Panc1 (cell line): ENCODE measurements around the gene SPTBN1. TPM values are rescaled to one million over a fixed set of nuclear protein-coding genes. Genes with fewer than 3 reads are reported as not detected.

Experiments used
- ATAC-seq: fragments of 200-7000 bp; cut with Tn5 transposase; 2 replicates; pipeline ENCODE4 v1.9.1; 2020; ENCODE audit warnings: mild to moderate bottlenecking, moderate library complexity
- BruUV-seq: library from RNA; stranded (reverse); fragments of 400-500 nt; replicated peaks from 2 replicates; lab custom pipeline; 2021; lab: Mats Ljungman, UMichigan
- CTCF ChIA-PET: fragments of 300-600 bp; sonication (Branson Sonifier 250); formaldehyde crosslinking; loops from one replicate; lab custom pipeline; 2022; ENCODE audit warnings: antibody characterized with exemption; lab: Charles Lee
- POLR2A ChIA-PET: fragments of 300-600 bp; sonication (Branson Sonifier 250); formaldehyde crosslinking; loops from one replicate; lab custom pipeline; 2022; ENCODE audit warnings: antibody characterized with exemption; lab: Charles Lee
- DNase-seq: peaks from one replicate; pipeline ENCODE4 v3.0.0-alpha.2; 2010; ENCODE audit warnings: low read depth, low spot score
- H3K27ac ChIP-seq: 2 replicates; pipeline ENCODE4 v1.5.1; 2011; ENCODE audit warnings: mild to moderate bottlenecking, low read length, inconsistent platforms
- H3K27me3 ChIP-seq: fragments of 200-500 bp; sonication (Bioruptor generic); 2 replicates; pipeline ENCODE4 v1.6.0; 2014; ENCODE audit warnings: low read length, inconsistent platforms; ENCODE audit not compliant: control insufficient read depth, insufficient read depth
- H3K36me3 ChIP-seq: fragments of 200-500 bp; sonication (Bioruptor generic); 2 replicates; pipeline ENCODE4 v1.5.1; 2014; ENCODE audit warnings: inconsistent platforms, mild to moderate bottlenecking, low read length, moderate library complexity; ENCODE audit not compliant: control insufficient read depth, insufficient read depth
- H3K4me1 ChIP-seq: 2 replicates; pipeline ENCODE4 v1.5.1; 2011; ENCODE audit warnings: inconsistent platforms, mild to moderate bottlenecking, low read length, moderate library complexity; ENCODE audit not compliant: control insufficient read depth, insufficient read depth
- H3K4me3 ChIP-seq, 2 experiments: 2 replicates each; pipeline ENCODE4 v1.5.1; 2011 to 2012; ENCODE audit warnings: low read depth in 2 of 2, low read length in 2 of 2, mild to moderate bottlenecking in 2 of 2, inconsistent platforms in 1 of 2, moderate library complexity in 1 of 2
- H3K9me3 ChIP-seq: fragments of 200-500 bp; sonication (Bioruptor generic); 2 replicates; pipeline ENCODE4 v1.5.1; 2014; ENCODE audit warnings: low read depth, mild to moderate bottlenecking, inconsistent platforms, low read length, moderate library complexity; ENCODE audit not compliant: control insufficient read depth, insufficient read depth
- POLR2AphosphoS5 ChIP-seq: IDR thresholded peaks from 2 replicates; pipeline ENCODE4 v1.6.1; 2012; ENCODE audit warnings: mild to moderate bottlenecking, low read depth, low read length, moderate library complexity
- SIN3A ChIP-seq: IDR thresholded peaks from 2 replicates; pipeline ENCODE4 v1.6.1; 2012; ENCODE audit warnings: low read depth, mild to moderate bottlenecking, low read length, moderate library complexity, borderline replicate concordance; ENCODE audit not compliant: insufficient read depth
- TCF7L2 ChIP-seq: IDR thresholded peaks from 2 replicates; pipeline ENCODE4 v1.6.1; 2011; ENCODE audit warnings: mild to moderate bottlenecking, low read depth, low read length, inconsistent platforms
- in situ Hi-C: cut with HindIII; loops from 2 replicates; pipeline ENCODE4 v1.10.0; 2016; ENCODE audit warnings: low sequenced_read_pairs, low pct_unique_long_range_greater_than_20kb
- intact Hi-C: fragments of 100-400 bp; cut with micrococcal nuclease; formaldehyde crosslinking; loops from one replicate; pipeline ENCODE4 v1.10.0; 2022; ENCODE audit not compliant: unreplicated experiment
- total RNA-seq: library from RNA; stranded (reverse); gene quantifications from one replicate; pipeline ENCODE4 v1.2.1, GENCODE V29; 2021; ENCODE audit not compliant: unreplicated experiment
- TF ChIP-seq, protein P1 (sequence below): fragments of 450-650 bp; IDR thresholded peaks from 2 replicates; pipeline ENCODE4 v1.5.1; 2017; ENCODE audit warnings: mild to moderate bottlenecking
- TF ChIP-seq, protein P2 (sequence below), 2 experiments: IDR thresholded peaks; 2 replicates each; pipeline ENCODE4 v1.6.1; 2011 to 2012; ENCODE audit warnings: low read depth in 2 of 2, control low read depth in 1 of 2, low read length in 1 of 2, mild to moderate bottlenecking in 1 of 2, moderate library complexity in 1 of 2; ENCODE audit not compliant: insufficient read depth in 1 of 2

The SPTBN1 gene
- total RNA-seq, 1 experiment from 2014 or later, result 169 TPM

- POLR2A ChIA-PET, result no interaction called here
- H3K9me3 ChIP-seq, result no peaks in the 10 kb centered on the region
- TF ChIP-seq TCF7L2, result no peak
- TF ChIP-seq POLR2AphosphoS5, result no peak
- TF ChIP-seq, protein P1, sequence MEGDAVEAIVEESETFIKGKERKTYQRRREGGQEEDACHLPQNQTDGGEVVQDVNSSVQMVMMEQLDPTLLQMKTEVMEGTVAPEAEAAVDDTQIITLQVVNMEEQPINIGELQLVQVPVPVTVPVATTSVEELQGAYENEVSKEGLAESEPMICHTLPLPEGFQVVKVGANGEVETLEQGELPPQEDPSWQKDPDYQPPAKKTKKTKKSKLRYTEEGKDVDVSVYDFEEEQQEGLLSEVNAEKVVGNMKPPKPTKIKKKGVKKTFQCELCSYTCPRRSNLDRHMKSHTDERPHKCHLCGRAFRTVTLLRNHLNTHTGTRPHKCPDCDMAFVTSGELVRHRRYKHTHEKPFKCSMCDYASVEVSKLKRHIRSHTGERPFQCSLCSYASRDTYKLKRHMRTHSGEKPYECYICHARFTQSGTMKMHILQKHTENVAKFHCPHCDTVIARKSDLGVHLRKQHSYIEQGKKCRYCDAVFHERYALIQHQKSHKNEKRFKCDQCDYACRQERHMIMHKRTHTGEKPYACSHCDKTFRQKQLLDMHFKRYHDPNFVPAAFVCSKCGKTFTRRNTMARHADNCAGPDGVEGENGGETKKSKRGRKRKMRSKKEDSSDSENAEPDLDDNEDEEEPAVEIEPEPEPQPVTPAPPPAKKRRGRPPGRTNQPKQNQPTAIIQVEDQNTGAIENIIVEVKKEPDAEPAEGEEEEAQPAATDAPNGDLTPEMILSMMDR, result no peak
- TF ChIP-seq, protein P2, sequence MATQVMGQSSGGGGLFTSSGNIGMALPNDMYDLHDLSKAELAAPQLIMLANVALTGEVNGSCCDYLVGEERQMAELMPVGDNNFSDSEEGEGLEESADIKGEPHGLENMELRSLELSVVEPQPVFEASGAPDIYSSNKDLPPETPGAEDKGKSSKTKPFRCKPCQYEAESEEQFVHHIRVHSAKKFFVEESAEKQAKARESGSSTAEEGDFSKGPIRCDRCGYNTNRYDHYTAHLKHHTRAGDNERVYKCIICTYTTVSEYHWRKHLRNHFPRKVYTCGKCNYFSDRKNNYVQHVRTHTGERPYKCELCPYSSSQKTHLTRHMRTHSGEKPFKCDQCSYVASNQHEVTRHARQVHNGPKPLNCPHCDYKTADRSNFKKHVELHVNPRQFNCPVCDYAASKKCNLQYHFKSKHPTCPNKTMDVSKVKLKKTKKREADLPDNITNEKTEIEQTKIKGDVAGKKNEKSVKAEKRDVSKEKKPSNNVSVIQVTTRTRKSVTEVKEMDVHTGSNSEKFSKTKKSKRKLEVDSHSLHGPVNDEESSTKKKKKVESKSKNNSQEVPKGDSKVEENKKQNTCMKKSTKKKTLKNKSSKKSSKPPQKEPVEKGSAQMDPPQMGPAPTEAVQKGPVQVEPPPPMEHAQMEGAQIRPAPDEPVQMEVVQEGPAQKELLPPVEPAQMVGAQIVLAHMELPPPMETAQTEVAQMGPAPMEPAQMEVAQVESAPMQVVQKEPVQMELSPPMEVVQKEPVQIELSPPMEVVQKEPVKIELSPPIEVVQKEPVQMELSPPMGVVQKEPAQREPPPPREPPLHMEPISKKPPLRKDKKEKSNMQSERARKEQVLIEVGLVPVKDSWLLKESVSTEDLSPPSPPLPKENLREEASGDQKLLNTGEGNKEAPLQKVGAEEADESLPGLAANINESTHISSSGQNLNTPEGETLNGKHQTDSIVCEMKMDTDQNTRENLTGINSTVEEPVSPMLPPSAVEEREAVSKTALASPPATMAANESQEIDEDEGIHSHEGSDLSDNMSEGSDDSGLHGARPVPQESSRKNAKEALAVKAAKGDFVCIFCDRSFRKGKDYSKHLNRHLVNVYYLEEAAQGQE (IDR thresholded peaks at IDR 0.05; ENCODE audit: insufficient read depth in 1 of 2, low read depth in 2 of 2, low read length in 1 of 2), result no peak
- no peak for TF ChIP-seq SIN3A
- CTCF ChIA-PET, result no interaction called here
- no peak overlapping the region for H3K27ac ChIP-seq
- H3K4me1 ChIP-seq, result no peaks in the 10 kb centered on the region
- no peaks in the 10 kb centered on the region for H3K36me3 ChIP-seq
- DNase-seq (no peak), ATAC-seq (no peak)
- no peak overlapping the region for H3K4me3 ChIP-seq
- no peaks in the 10 kb centered on the region; the same call in 1 of the 2 replicates for H3K27me3 ChIP-seq
- in situ Hi-C loops (no loop called here), intact Hi-C loops (no loop called here)
- BruUV-seq, result no TSS peak
These were observed 231.5 kb downstream of the SPTBN1 start for GRCh38 chr2:54687595-54688152.

GRCh38 chr2:54691445-54692135 is 235.5 kb downstream of the SPTBN1 start:
- DNase-seq, result no peak
- Histone ChIP-seq H3K27ac (no peak overlapping the region), H3K27me3 (no peaks in the 10 kb centered on the region; the same call in 1 of the 2 replicates), H3K36me3 (no peaks in the 10 kb centered on the region), H3K4me3 (no peak overlapping the region), H3K4me1 (no peaks in the 10 kb centered on the region), H3K9me3 (no peaks in the 10 kb centered on the region)
- intact Hi-C loops, result no loop called here
- in situ Hi-C loops, result no loop called here
- TF ChIP-seq, protein P1, result no peak
- TF ChIP-seq, protein P2 (IDR thresholded peaks at IDR 0.05; ENCODE audit: insufficient read depth in 1 of 2, low read depth in 2 of 2, low read length in 1 of 2), result no peak
- TF ChIP-seq TCF7L2 (no peak), POLR2AphosphoS5 (no peak), SIN3A (no peak)
- ATAC-seq, result no peak
- ChIA-PET POLR2A (interaction anchor here (0.5 to 0.7 kb wide), 3 partner anchors 487 to 1299 kb away, joined by 4 to 5 read pairs (median 5); no protein-coding TSS in a partner anchor), CTCF (interaction anchor here (0.6 to 1.5 kb wide), 3 partner anchors 13 to 585 kb away, joined by 3 read pairs; no protein-coding TSS in a partner anchor)
- BruUV-seq, result no TSS peak
